Stimulated activated CD4-positive, alpha-beta T cell treated with anti-CD3 and anti-CD28 coated beads, Interleukin-4, amount 100 ng/mL, for 4 hours (primary cell): Measurements from ENCODE around the gene PPIB.

ENCODE experiments used
- DNase-seq, 2 experiments: peaks; one replicate each; pipeline ENCODE4 v3.0.0-alpha.2; 2020

Gene PPIB

GRCh38 chr15:64162869-64163658 is at the start of gene PPIB:
TSS of gene PPIB (minus strand) at chr15:64163022. CDS start at chr15:64162986, 36 bp downstream.
- peak; percentile 95 to 97 for DNase-seq

GRCh38 chr15:64211696-64212095 is 48.9 kb upstream of the PPIB start:
- DNase-seq = no peak

- no peak for DNase-seq
Measured at GRCh38 chr15:64210371-64210770, 47.5 kb upstream of the PPIB start.

GRCh38 chr15:64209680-64210334 is 47.0 kb upstream of the PPIB start:
- DNase-seq = no peak

GRCh38 chr15:64205202-64205601 is 42.4 kb upstream of the PPIB start:
- DNase-seq = no peak

GRCh38 chr15:64197425-64197824 is 34.6 kb upstream of the PPIB start:
- DNase-seq = no peak

GRCh38 chr15:64193971-64194370 is 31.1 kb upstream of the PPIB start:
- no peak for DNase-seq

- no peak for DNase-seq
Measured at GRCh38 chr15:64191971-64192830, 29.4 kb upstream of the PPIB start.

- DNase-seq = no peak
Measured at GRCh38 chr15:64187396-64188191, 24.8 kb upstream of the PPIB start.

- DNase-seq = no peak
Measured at GRCh38 chr15:64185146-64185911, 22.5 kb upstream of the PPIB start.

- no peak for DNase-seq
Measured at GRCh38 chr15:64182859-64183370, 20.1 kb upstream of the PPIB start.

GRCh38 chr15:64180235-64180824 is 17.5 kb upstream of the PPIB start:
- no peak for DNase-seq

- DNase-seq = no peak
Measured at GRCh38 chr15:64166102-64166890, 3.5 kb upstream of the PPIB start.

GRCh38 chr15:64164436-64164835 is 1.6 kb upstream of the PPIB start:
- DNase-seq = no peak

- no peak for DNase-seq
Measured at GRCh38 chr15:64163659-64164362, 989 bp upstream of the PPIB start.

- no peak for DNase-seq
Measured at GRCh38 chr15:64162478-64162868, 349 bp downstream of the PPIB start.

- DNase-seq = no peak
Measured at GRCh38 chr15:64161688-64162477, 939 bp downstream of the PPIB start.

- no peak for DNase-seq
Measured at GRCh38 chr15:64158363-64159134, 4.3 kb downstream of the PPIB start.
